HL-60 (cell line): Measurements from ENCODE around the gene MYOM3.

Experiments
- GABPA ChIP-seq: IDR thresholded peaks from 2 replicates; pipeline ENCODE4 v1.6.1; 2012; ENCODE audit warnings: low read depth
- POLR2AphosphoS5 ChIP-seq: IDR thresholded peaks from 2 replicates; pipeline ENCODE4 v1.6.1; 2012; ENCODE audit warnings: low read depth
- SPI1 ChIP-seq: IDR thresholded peaks from 2 replicates; pipeline ENCODE4 v1.6.1; 2012; ENCODE audit warnings: low read depth, mild to moderate bottlenecking, borderline replicate concordance
- TF ChIP-seq, protein P1 (sequence below): IDR thresholded peaks from one replicate; pipeline ENCODE4 v1.5.1; 2011; ENCODE audit warnings: low read length, control low read depth, inconsistent platforms; ENCODE audit not compliant: insufficient read depth
- TF ChIP-seq, protein P2 (sequence below): IDR thresholded peaks from 2 replicates; pipeline ENCODE4 v1.6.1; 2012; ENCODE audit warnings: low read depth; ENCODE audit not compliant: insufficient replicate concordance

DNA sequence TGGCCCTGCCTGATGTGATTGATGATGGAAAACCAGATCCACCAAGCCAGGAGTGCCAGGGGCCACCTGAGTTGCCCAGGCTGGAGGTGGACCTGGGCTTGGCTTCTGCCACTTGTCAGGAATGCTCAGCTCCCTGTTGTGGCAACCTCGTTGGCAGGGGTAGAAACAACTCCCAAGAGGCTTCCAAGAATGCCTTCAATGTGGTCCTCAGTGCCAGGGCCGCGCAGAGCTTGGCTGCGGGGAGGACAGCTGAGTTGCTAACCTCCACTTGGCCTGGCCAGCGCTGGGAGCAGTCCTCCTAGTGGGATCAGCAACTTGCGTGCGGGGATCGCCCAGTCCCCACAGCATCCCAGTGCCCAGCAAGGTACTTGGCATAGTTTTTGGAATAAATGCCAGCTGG is 9.0 kb downstream of the MYOM3 start:
- TF ChIP-seq, protein P1, sequence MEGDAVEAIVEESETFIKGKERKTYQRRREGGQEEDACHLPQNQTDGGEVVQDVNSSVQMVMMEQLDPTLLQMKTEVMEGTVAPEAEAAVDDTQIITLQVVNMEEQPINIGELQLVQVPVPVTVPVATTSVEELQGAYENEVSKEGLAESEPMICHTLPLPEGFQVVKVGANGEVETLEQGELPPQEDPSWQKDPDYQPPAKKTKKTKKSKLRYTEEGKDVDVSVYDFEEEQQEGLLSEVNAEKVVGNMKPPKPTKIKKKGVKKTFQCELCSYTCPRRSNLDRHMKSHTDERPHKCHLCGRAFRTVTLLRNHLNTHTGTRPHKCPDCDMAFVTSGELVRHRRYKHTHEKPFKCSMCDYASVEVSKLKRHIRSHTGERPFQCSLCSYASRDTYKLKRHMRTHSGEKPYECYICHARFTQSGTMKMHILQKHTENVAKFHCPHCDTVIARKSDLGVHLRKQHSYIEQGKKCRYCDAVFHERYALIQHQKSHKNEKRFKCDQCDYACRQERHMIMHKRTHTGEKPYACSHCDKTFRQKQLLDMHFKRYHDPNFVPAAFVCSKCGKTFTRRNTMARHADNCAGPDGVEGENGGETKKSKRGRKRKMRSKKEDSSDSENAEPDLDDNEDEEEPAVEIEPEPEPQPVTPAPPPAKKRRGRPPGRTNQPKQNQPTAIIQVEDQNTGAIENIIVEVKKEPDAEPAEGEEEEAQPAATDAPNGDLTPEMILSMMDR: no peak
- TF ChIP-seq, protein P2, sequence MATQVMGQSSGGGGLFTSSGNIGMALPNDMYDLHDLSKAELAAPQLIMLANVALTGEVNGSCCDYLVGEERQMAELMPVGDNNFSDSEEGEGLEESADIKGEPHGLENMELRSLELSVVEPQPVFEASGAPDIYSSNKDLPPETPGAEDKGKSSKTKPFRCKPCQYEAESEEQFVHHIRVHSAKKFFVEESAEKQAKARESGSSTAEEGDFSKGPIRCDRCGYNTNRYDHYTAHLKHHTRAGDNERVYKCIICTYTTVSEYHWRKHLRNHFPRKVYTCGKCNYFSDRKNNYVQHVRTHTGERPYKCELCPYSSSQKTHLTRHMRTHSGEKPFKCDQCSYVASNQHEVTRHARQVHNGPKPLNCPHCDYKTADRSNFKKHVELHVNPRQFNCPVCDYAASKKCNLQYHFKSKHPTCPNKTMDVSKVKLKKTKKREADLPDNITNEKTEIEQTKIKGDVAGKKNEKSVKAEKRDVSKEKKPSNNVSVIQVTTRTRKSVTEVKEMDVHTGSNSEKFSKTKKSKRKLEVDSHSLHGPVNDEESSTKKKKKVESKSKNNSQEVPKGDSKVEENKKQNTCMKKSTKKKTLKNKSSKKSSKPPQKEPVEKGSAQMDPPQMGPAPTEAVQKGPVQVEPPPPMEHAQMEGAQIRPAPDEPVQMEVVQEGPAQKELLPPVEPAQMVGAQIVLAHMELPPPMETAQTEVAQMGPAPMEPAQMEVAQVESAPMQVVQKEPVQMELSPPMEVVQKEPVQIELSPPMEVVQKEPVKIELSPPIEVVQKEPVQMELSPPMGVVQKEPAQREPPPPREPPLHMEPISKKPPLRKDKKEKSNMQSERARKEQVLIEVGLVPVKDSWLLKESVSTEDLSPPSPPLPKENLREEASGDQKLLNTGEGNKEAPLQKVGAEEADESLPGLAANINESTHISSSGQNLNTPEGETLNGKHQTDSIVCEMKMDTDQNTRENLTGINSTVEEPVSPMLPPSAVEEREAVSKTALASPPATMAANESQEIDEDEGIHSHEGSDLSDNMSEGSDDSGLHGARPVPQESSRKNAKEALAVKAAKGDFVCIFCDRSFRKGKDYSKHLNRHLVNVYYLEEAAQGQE: no peak
- no peak for TF ChIP-seq SPI1
- no peak for TF ChIP-seq POLR2AphosphoS5
- no peak for TF ChIP-seq GABPA
